B cell (primary cell): ENCODE results near the gene CIZ1.

ENCODE experiments used
- CTCF ChIP-seq: fragments of 200-600 bp; IDR thresholded peaks from one replicate; pipeline ENCODE4 v1.8.0; 2022; ENCODE audit warnings: antibody characterized with exemption, mild to moderate bottlenecking
- EZH2 ChIP-seq: IDR thresholded peaks from 2 replicates; pipeline ENCODE4 v1.6.1; 2012; ENCODE audit warnings: borderline replicate concordance, low read depth, mild to moderate bottlenecking, moderate library complexity, low read length; ENCODE audit not compliant: insufficient read depth, poor library complexity, severe bottlenecking

- TF ChIP-seq CTCF (no peak), EZH2 (no peak)
These were observed 31.9 kb downstream of the CIZ1 start for GRCh38 chr9:128159522-128159783.
